K562 (cell line): ENCODE results near the gene HSPA5. TPM values are rescaled to one million over a fixed set of nuclear protein-coding genes. Genes with fewer than 3 reads are reported as not detected.

Experiments
- CHD2 ChIP-seq: IDR thresholded peaks from 2 replicates; pipeline ENCODE4 v1.6.1; 2011; ENCODE audit warnings: low read depth, low read length
- ETV1 ChIP-seq: fragments of 450-650 bp; conservative IDR thresholded peaks from 2 replicates; pipeline ENCODE4 v1.6.1; 2016; ENCODE audit warnings: missing genetic modification characterization, control low read depth, low read depth, missing compliant biosample characterization
- MECOM ChIP-seq: fragments of 250-450 bp; sonication (Bioruptor Pico); IDR thresholded peaks from 2 replicates; pipeline ENCODE4 v1.8.0; 2022; ENCODE audit warnings: inconsistent platforms
- MYC ChIP-seq, 2 experiments: fragments of 250-450 bp in 1 of 2; sonication (Bioruptor Pico) in 1 of 2; IDR thresholded peaks; 2 replicates each; pipeline versions ENCODE4 v1.5.1 to v1.6.1; 2012 to 2021; ENCODE audit warnings: low read depth in 2 of 2, borderline replicate concordance in 1 of 2, improper control_type of control experiment in 1 of 2, low read length in 1 of 2, mild to moderate bottlenecking in 1 of 2, moderate library complexity in 1 of 2
- NCOA6 ChIP-seq: fragments of 450-650 bp; IDR thresholded peaks from 2 replicates; pipeline ENCODE4 v1.6.1; 2017; ENCODE audit warnings: mild to moderate bottlenecking
- NFIX ChIP-seq: fragments of 250-450 bp; sonication (Bioruptor Pico); IDR thresholded peaks from 2 replicates; pipeline ENCODE4 v1.4.0; 2020; ENCODE audit warnings: low read depth, mild to moderate bottlenecking, moderate library complexity
- NRF1 ChIP-seq, 2 experiments: fragments of 450-650 bp; IDR thresholded peaks in 1 of 2; conservative IDR thresholded peaks in 1 of 2; 2 replicates each; pipeline ENCODE4 v1.6.1; 2014; ENCODE audit warnings: mild to moderate bottlenecking in 2 of 2
- PHF21A ChIP-seq: fragments of 450-650 bp; IDR thresholded peaks from 2 replicates; pipeline ENCODE4 v1.6.1; 2017; ENCODE audit warnings: low read depth, borderline replicate concordance
- POLR2G ChIP-seq: fragments of 200-400 bp; formaldehyde crosslinking; IDR thresholded peaks from 2 replicates; pipeline ENCODE4 v1.6.1; 2017; ENCODE audit warnings: low read depth, mild to moderate bottlenecking, antibody characterized with exemption, low read length, moderate library complexity
- POU5F1 ChIP-seq: fragments of 150-350 bp; IDR thresholded peaks from 2 replicates; pipeline ENCODE4 v1.6.1; 2014; ENCODE audit warnings: borderline replicate concordance, low read length, low read depth, mild to moderate bottlenecking; ENCODE audit not compliant: partially characterized antibody
- RAD51 ChIP-seq: fragments of 450-650 bp; IDR thresholded peaks from 2 replicates; pipeline ENCODE4 v1.7.1; 2016; ENCODE audit warnings: low read depth, mild to moderate bottlenecking, borderline replicate concordance
- SIN3A ChIP-seq, 2 experiments: fragments of 150-350 bp in 1 of 2; IDR thresholded peaks; 2 replicates each; pipeline ENCODE4 v1.6.1; 2011 to 2016; ENCODE audit warnings: borderline replicate concordance in 2 of 2, low read depth in 2 of 2, low read length in 2 of 2, mild to moderate bottlenecking in 2 of 2, moderate library complexity in 2 of 2; ENCODE audit not compliant: control insufficient read depth in 1 of 2
- SIN3B ChIP-seq: fragments of 450-650 bp; IDR thresholded peaks from 2 replicates; pipeline ENCODE4 v1.6.1; 2017; ENCODE audit warnings: low read depth, mild to moderate bottlenecking, moderate library complexity
- SMC3 ChIP-seq: conservative IDR thresholded peaks from 2 replicates; pipeline ENCODE4 v1.6.1; 2011; ENCODE audit warnings: low read depth, low read length, improper control_type of control experiment; ENCODE audit not compliant: insufficient read depth
- TCF7L2 ChIP-seq: fragments of 150-350 bp; IDR thresholded peaks from 2 replicates; pipeline ENCODE4 v1.6.1; 2016; ENCODE audit warnings: low read depth, mild to moderate bottlenecking, low read length, moderate library complexity
- ZNF133 ChIP-seq: fragments of 250-450 bp; sonication (Bioruptor Pico); IDR thresholded peaks from 2 replicates; pipeline ENCODE4 v1.4.0; 2020; ENCODE audit warnings: mild to moderate bottlenecking
- ZNF507 ChIP-seq: conservative IDR thresholded peaks from 2 replicates; pipeline ENCODE4 v1.6.1; 2017; ENCODE audit warnings: missing genetic modification characterization, missing compliant biosample characterization
- polyA plus RNA-seq, 8 experiments: library from polyadenylated mRNA; depleted of rRNA in 4 of 8; stranded (reverse) in 5 of 8; unstranded in 3 of 8; fragments of >200 nt; fragmentation: Nextera tagmentation in 2 of 8; fragmentation: Illumina TruSeq in 1 of 8; extraction: Ambion mirVana in 2 of 8; extraction: Trizol in 1 of 8; gene quantifications; 2 replicates each; pipeline versions ENCODE4 v1.2.1 to v1.2.3, GENCODE V29; 2011 to 2014; ENCODE audit warnings: inconsistent platforms in 1 of 8, missing spikeins in 1 of 8
- total RNA-seq, 7 experiments: library from RNA; depleted of rRNA in 6 of 7; stranded (reverse); fragments of >200 nt in 6 of 7; fragmentation: Illumina TruSeq in 2 of 7; extraction: Trizol in 2 of 7; gene quantifications; 2 replicates each; pipeline versions ENCODE4 v1.2.1 to v1.2.3, GENCODE V29; 2011 to 2021; ENCODE audit warnings: low replicate concordance in 1 of 7
- TF ChIP-seq, protein P1 (sequence below), 2 experiments: fragments of 450-650 bp in 1 of 2; sonication (generic) in 1 of 2; formaldehyde crosslinking in 1 of 2; IDR thresholded peaks; 2 replicates each; pipeline versions ENCODE4 v1.7.1 to v1.9.0; 2016 to 2022; ENCODE audit warnings: inconsistent platforms in 1 of 2, mild to moderate bottlenecking in 1 of 2, missing genetic modification reagents in 1 of 2

The HSPA5 gene
- total and polyA plus RNA-seq, 9 of the 15 experiments (the other 6 are each of a cell fraction or from before 2014, with no cell fraction given) = 48.0 to 265 (median 113) TPM

- TF ChIP-seq, protein P1, sequence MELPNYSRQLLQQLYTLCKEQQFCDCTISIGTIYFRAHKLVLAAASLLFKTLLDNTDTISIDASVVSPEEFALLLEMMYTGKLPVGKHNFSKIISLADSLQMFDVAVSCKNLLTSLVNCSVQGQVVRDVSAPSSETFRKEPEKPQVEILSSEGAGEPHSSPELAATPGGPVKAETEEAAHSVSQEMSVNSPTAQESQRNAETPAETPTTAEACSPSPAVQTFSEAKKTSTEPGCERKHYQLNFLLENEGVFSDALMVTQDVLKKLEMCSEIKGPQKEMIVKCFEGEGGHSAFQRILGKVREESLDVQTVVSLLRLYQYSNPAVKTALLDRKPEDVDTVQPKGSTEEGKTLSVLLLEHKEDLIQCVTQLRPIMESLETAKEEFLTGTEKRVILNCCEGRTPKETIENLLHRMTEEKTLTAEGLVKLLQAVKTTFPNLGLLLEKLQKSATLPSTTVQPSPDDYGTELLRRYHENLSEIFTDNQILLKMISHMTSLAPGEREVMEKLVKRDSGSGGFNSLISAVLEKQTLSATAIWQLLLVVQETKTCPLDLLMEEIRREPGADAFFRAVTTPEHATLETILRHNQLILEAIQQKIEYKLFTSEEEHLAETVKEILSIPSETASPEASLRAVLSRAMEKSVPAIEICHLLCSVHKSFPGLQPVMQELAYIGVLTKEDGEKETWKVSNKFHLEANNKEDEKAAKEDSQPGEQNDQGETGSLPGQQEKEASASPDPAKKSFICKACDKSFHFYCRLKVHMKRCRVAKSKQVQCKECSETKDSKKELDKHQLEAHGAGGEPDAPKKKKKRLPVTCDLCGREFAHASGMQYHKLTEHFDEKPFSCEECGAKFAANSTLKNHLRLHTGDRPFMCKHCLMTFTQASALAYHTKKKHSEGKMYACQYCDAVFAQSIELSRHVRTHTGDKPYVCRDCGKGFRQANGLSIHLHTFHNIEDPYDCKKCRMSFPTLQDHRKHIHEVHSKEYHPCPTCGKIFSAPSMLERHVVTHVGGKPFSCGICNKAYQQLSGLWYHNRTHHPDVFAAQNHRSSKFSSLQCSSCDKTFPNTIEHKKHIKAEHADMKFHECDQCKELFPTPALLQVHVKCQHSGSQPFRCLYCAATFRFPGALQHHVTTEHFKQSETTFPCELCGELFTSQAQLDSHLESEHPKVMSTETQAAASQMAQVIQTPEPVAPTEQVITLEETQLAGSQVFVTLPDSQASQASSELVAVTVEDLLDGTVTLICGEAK (IDR thresholded peaks at IDR 0.05) = no peak
- TF ChIP-seq, protein P1 (CRISPR knock-in tag; IDR thresholded peaks at IDR 0.05) = no peak
- TF ChIP-seq POU5F1 (no peak), PHF21A (no peak), MECOM (CRISPR knock-in tag) (no peak), ZNF133 (CRISPR knock-in tag) (no peak), CHD2 (no peak), SMC3 (no peak), NRF1 (conservative IDR thresholded peaks at IDR 0.05 in 1 of 2, IDR thresholded peaks at IDR 0.05 in 1 of 2) (no peak), MYC (IDR thresholded peaks at IDR 0.05; ENCODE audit: low read depth, low read length) (no peak; the same call in 1 of the 2 replicates), MYC (CRISPR knock-in tag; IDR thresholded peaks at IDR 0.05; ENCODE audit: borderline replicate concordance, low read depth) (no peak), ZNF507 (tag) (no peak), RAD51 (no peak), SIN3B (no peak), POLR2G (no peak), SIN3A (IDR thresholded peaks at IDR 0.05; ENCODE audit: borderline replicate concordance in 2 of 2, control insufficient read depth in 1 of 2, low read depth in 2 of 2, low read length in 2 of 2) (no peak), TCF7L2 (no peak), NCOA6 (no peak), ETV1 (tag) (0 out of 2 replicates have a peak, but pooled peaks have one; percentile 31), NFIX (CRISPR knock-in tag) (no peak)
These were observed 958 bp upstream of the HSPA5 start (continued) for GRCh38 chr9:125241863-125242739.
